ENCODE data around the gene SMARCB1. TPM values are rescaled to one million over a fixed set of nuclear protein-coding genes. Genes with fewer than 3 reads are reported as not detected.

The SMARCB1 gene
- total and polyA plus RNA-seq, 7 donors: 25.0 to 85.7 (median 43.9) TPM

- TF ChIP-seq POLR2AphosphoS5 (IDR thresholded peaks at IDR 0.05) (no peak), CTCF (IDR thresholded peaks at IDR 0.05) (no peak), EP300 (IDR thresholded peaks at IDR 0.05) (no peak), POLR2A (IDR thresholded peaks at IDR 0.05) (no peak)
- H3K4me1 ChIP-seq: peaks cover 0 to 26% (median 22%) of the 10 kb centered on the region in 4 donors
- peak; percentile 62 for DNase-seq
Measured at GRCh38 chr22:23836692-23837495, 50.1 kb downstream of the SMARCB1 start.

GRCh38 chr22:23837496-23837859, 50.7 kb downstream of the SMARCB1 start:
- intact Hi-C loops (cut with DNase I): loop anchor here (2.0 kb wide), 1 partner anchor 65 kb away; the partner anchor contains the start of gene MMP11
- Histone ChIP-seq H3K4me1 (peaks cover 0 to 26% (median 22%) of the 10 kb centered on the region in 4 donors), H3K27ac (no peak overlapping the region), H3K9me3 (no peaks in the 10 kb centered on the region), H3K27me3 (no peaks in the 10 kb centered on the region), H3K36me3 (peaks cover 0 to 26% (median 11%) of the 10 kb centered on the region in 4 donors), H3K4me3 (no peak overlapping the region)
- DNase-seq: no peak
- WGBS, 2 donors: 89% methylated on average over 12 of the region's 12 CpGs
- TF ChIP-seq POLR2A (IDR thresholded peaks at IDR 0.05): no peak
- no peak for TF ChIP-seq EP300 (IDR thresholded peaks at IDR 0.05)
- no peak for TF ChIP-seq CTCF (IDR thresholded peaks at IDR 0.05)
- TF ChIP-seq POLR2AphosphoS5 (IDR thresholded peaks at IDR 0.05): no peak

More at GRCh38 chr22:23836692-23837495, 50.1 kb downstream of the SMARCB1 start:
- Histone ChIP-seq H3K27me3 (no peaks in the 10 kb centered on the region), H3K36me3 (peaks cover 0 to 28% (median 11%) of the 10 kb centered on the region in 4 donors), H3K9me3 (no peaks in the 10 kb centered on the region), H3K4me3 (no peak overlapping the region), H3K27ac (no peak overlapping the region)
- 69 to 87% methylated on average over 12 of the region's 12 CpGs for WGBS, 2 donors
- intact Hi-C loops (cut with DNase I): loop anchor here (2.0 kb wide), 1 partner anchor 64 kb away; the partner anchor contains the start of gene MMP11

- intact Hi-C loops (cut with DNase I): loop anchor here (2.0 kb wide), 1 partner anchor 65 kb away; the partner anchor contains the start of gene MMP11
- H3K36me3 ChIP-seq: peaks cover 0 to 26% (median 11%) of the 10 kb centered on the region in 4 donors
- no peak for TF ChIP-seq CTCF (IDR thresholded peaks at IDR 0.05)
- TF ChIP-seq EP300 (IDR thresholded peaks at IDR 0.05): no peak
- no peak for TF ChIP-seq POLR2A (IDR thresholded peaks at IDR 0.05)
- no peak for TF ChIP-seq POLR2AphosphoS5 (IDR thresholded peaks at IDR 0.05)
- no peaks in the 10 kb centered on the region for H3K9me3 ChIP-seq
- H3K27ac ChIP-seq: no peak overlapping the region
- WGBS, 2 donors: 25 to 38% methylated on average over 41 of the region's 41 CpGs
- peak overlapping the region in 3 of 4 donors; percentile 35 to 48 (median 41) for H3K4me3 ChIP-seq
- no peak for DNase-seq
- H3K27me3 ChIP-seq: no peaks in the 10 kb centered on the region
- peaks cover 0 to 26% (median 22%) of the 10 kb centered on the region in 4 donors for H3K4me1 ChIP-seq
Measured at GRCh38 chr22:23837911-23838680, 51.3 kb downstream of the SMARCB1 start.

- Histone ChIP-seq H3K27me3 (no peaks in the 10 kb centered on the region), H3K9me3 (no peaks in the 10 kb centered on the region), H3K4me1 (peaks cover 0 to 26% (median 22%) of the 10 kb centered on the region in 4 donors), H3K4me3 (peak within 1 kb of the TSS; percentile 7 to 48 (median 38)), H3K27ac (no peak within 1 kb of the TSS), H3K36me3 (peaks cover 0 to 19% (median 8%) of the 10 kb centered on the region in 4 donors)
- intact Hi-C loops (cut with DNase I): no loop called here
- TF ChIP-seq CTCF (IDR thresholded peaks at IDR 0.05): no peak
- peak in 1 of 4 donors; percentile 39 for TF ChIP-seq POLR2AphosphoS5 (IDR thresholded peaks at IDR 0.05)
- WGBS, 2 donors: 0 to 1% methylated on average over 70 of the region's 70 CpGs
- DNase-seq: peak; percentile 98
Measured at GRCh38 chr22:23838681-23839468, 52.1 kb downstream of the SMARCB1 start, which contains the start of gene DERL3. DERL3 (minus strand) TSS chr22:23839006; CDS start chr22:23838987, 19 bp downstream.

All from sigmoid colon (tissue), 7 donors.